ENCODE measurements around the gene NID2.

- TF ChIP-seq CTCF (conservative IDR thresholded peaks at IDR 0.05; ENCODE audit: low read depth, low read length) (no peak), EZH2 (IDR thresholded peaks at IDR 0.05; ENCODE audit: borderline replicate concordance, low read depth, low read length, poor library complexity, severe bottlenecking) (no peak)
Measured at GRCh38 chr14:52061890-52062289, 7.0 kb downstream of the NID2 start.

Data from A673 (cell line).